OCI-LY7 (cell line): Measurements from ENCODE around the gene COQ10A. TPM values are rescaled to one million over a fixed set of nuclear protein-coding genes. Genes with fewer than 3 reads are reported as not detected.
A peak's percentile ranks its signal among the peaks of the same experiment; 100 is the strongest.

Experiments used
- BruUV-seq: library from RNA; stranded (reverse); fragments of 400-500 nt; replicated peaks from 2 replicates; lab custom pipeline; 2021; lab: Mats Ljungman, UMichigan
- CTCF ChIA-PET: fragments of 300-600 bp; sonication (Branson Sonifier 250); formaldehyde crosslinking; loops from one replicate; lab custom pipeline; 2022; ENCODE audit warnings: antibody characterized with exemption; ENCODE audit not compliant: unreplicated experiment; lab: Charles Lee
- POLR2A ChIA-PET: fragments of 300-600 bp; sonication (Branson Sonifier 250); formaldehyde crosslinking; loops from one replicate; lab custom pipeline; 2022; ENCODE audit warnings: antibody characterized with exemption; lab: Charles Lee
- DNase-seq: peaks from one replicate; pipeline ENCODE4 v3.0.0-alpha.2; 2015; ENCODE audit warnings: low spot score
- H2AFZ ChIP-seq: fragments of 200-600 bp; sonication (generic), shearing (Covaris generic); 2 replicates; pipeline ENCODE4 v1.6.1; 2014; ENCODE audit warnings: mild to moderate bottlenecking, antibody characterized with exemption, low read length, moderate library complexity
- H3K27ac ChIP-seq: fragments of 200-600 bp; sonication (generic); 2 replicates; pipeline ENCODE4 v1.5.1; 2014; ENCODE audit warnings: mixed run types, low read depth, mild to moderate bottlenecking, moderate library complexity, low read length, inconsistent platforms; ENCODE audit not compliant: poor library complexity, severe bottlenecking
- H3K36me3 ChIP-seq: fragments of 200-600 bp; sonication (generic); 2 replicates; pipeline ENCODE4 v1.6.1; 2014; ENCODE audit warnings: mild to moderate bottlenecking, antibody characterized with exemption, low read length, moderate library complexity, mixed read lengths; ENCODE audit not compliant: insufficient read depth
- H3K4me1 ChIP-seq: fragments of 200-600 bp; sonication (generic); 2 replicates; pipeline ENCODE4 v1.5.1; 2014; ENCODE audit warnings: mild to moderate bottlenecking, low read length; ENCODE audit not compliant: insufficient read depth, poor library complexity, severe bottlenecking
- H3K4me2 ChIP-seq: fragments of 200-600 bp; sonication (generic); 2 replicates; pipeline ENCODE4 v1.6.1; 2014; ENCODE audit warnings: mild to moderate bottlenecking, low read length
- H3K4me3 ChIP-seq: fragments of 200-600 bp; sonication (generic); 2 replicates; pipeline ENCODE4 v1.5.1; 2014; ENCODE audit warnings: mild to moderate bottlenecking, low read depth, low read length; ENCODE audit not compliant: poor library complexity, severe bottlenecking
- H3K79me2 ChIP-seq: fragments of 200-600 bp; sonication (generic); 2 replicates; pipeline ENCODE4 v1.6.1; 2016; ENCODE audit warnings: low read depth, mild to moderate bottlenecking, low read length, moderate library complexity, mixed read lengths; ENCODE audit not compliant: insufficient read depth
- H3K9me2 ChIP-seq: fragments of 200-600 bp; sonication (generic); 2 replicates; pipeline ENCODE4 v1.6.1; 2016; ENCODE audit warnings: mild to moderate bottlenecking, low read length, mixed read lengths; ENCODE audit not compliant: insufficient read depth
- H3K9me3 ChIP-seq: fragments of 200-600 bp; sonication (generic); 2 replicates; pipeline ENCODE4 v1.6.1; 2014; ENCODE audit warnings: mild to moderate bottlenecking, mixed run types, low read length, mixed read lengths
- H4K20me1 ChIP-seq: fragments of 200-600 bp; sonication (generic); 2 replicates; pipeline ENCODE4 v1.6.1; 2014; ENCODE audit warnings: mild to moderate bottlenecking, antibody characterized with exemption, low read length, moderate library complexity, mixed read lengths; ENCODE audit not compliant: insufficient read depth
- CTCF ChIP-seq: fragments of 200-600 bp; sonication (generic); conservative IDR thresholded peaks from 2 replicates; pipeline ENCODE4 v1.5.1; 2014; ENCODE audit warnings: mild to moderate bottlenecking, antibody characterized with exemption, low read length, moderate library complexity, mixed read lengths
- EZH2phosphoT487 ChIP-seq: fragments of 200-600 bp; sonication (generic); IDR thresholded peaks from 2 replicates; pipeline ENCODE4 v1.6.1; 2018; ENCODE audit warnings: low read depth, borderline replicate concordance, mild to moderate bottlenecking, mixed run types, antibody characterized with exemption, low read length, moderate library complexity, mixed read lengths
- intact Hi-C: fragments of 100-400 bp; cut with micrococcal nuclease; formaldehyde crosslinking; loops from one replicate; pipeline ENCODE4 v1.10.0; 2022; ENCODE audit not compliant: unreplicated experiment
- total RNA-seq, 2 experiments: library from RNA; depleted of rRNA in 1 of 2; stranded (reverse); fragments of >200 nt in 1 of 2; shearing (Covaris generic) in 1 of 2; gene quantifications; 2 replicates each; pipeline ENCODE4 v1.2.3, GENCODE V29; 2014 to 2022

The COQ10A gene
- total RNA-seq, 2 experiments from 2014 or later, result 20.6 to 22.1 TPM

GRCh38 chr12:56288705-56289387, 22.1 kb downstream of the COQ10A start:
- no peak overlapping the region for H3K27ac ChIP-seq
- H3K9me3 ChIP-seq, result no peaks in the 10 kb centered on the region
- DNase-seq, result no peak
- BruUV-seq, result no TSS peak
- no peak for TF ChIP-seq EZH2phosphoT487
- no peak for TF ChIP-seq CTCF
- H3K4me3 ChIP-seq, result no peak overlapping the region
- ChIA-PET CTCF (no interaction called here), POLR2A (interaction anchor here (0.6 to 0.7 kb wide), 2 partner anchors 15 to 19 kb away, joined by 3 to 4 read pairs; no protein-coding TSS in a partner anchor)
- H3K36me3 ChIP-seq, result peaks cover 87% of the 10 kb centered on the region
- H3K4me2 ChIP-seq, result no peak overlapping the region
- intact Hi-C loops, result no loop called here
- peaks cover 6% of the 10 kb centered on the region for H3K4me1 ChIP-seq
- peaks cover 67% of the 10 kb centered on the region for H3K79me2 ChIP-seq
- H3K9me2 ChIP-seq, result no peaks in the 10 kb centered on the region
- H2AFZ ChIP-seq, result no peak overlapping the region
- no peaks in the 10 kb centered on the region for H4K20me1 ChIP-seq

GRCh38 chr12:56293795-56294194, 27.1 kb downstream of the COQ10A start:
- no peak for TF ChIP-seq EZH2phosphoT487
- no peak for TF ChIP-seq CTCF
- H3K27ac ChIP-seq, result no peak overlapping the region
- H3K9me3 ChIP-seq, result no peaks in the 10 kb centered on the region
- peaks cover 86% of the 10 kb centered on the region for H3K36me3 ChIP-seq
- no peak overlapping the region for H3K4me2 ChIP-seq
- H2AFZ ChIP-seq, result no peak overlapping the region
- POLR2A ChIA-PET, result no interaction called here
- no TSS peak for BruUV-seq
- no peak overlapping the region for H3K4me3 ChIP-seq
- H3K9me2 ChIP-seq, result no peaks in the 10 kb centered on the region
- DNase-seq, result no peak
- 0 out of 2 replicates have a peak, but pooled peaks cover 6% of the 10 kb centered on the region for H4K20me1 ChIP-seq
- CTCF ChIA-PET, result no interaction called here
- intact Hi-C loops, result no loop called here
- peaks cover 35% of the 10 kb centered on the region for H3K4me1 ChIP-seq
- peaks cover 93% of the 10 kb centered on the region for H3K79me2 ChIP-seq

GRCh38 chr12:56296295-56296694, 29.6 kb downstream of the COQ10A start:
- ChIA-PET CTCF (no interaction called here), POLR2A (no interaction called here)
- H3K79me2 ChIP-seq, result peaks cover 89% of the 10 kb centered on the region
- intact Hi-C loops, result no loop called here
- peaks cover 69% of the 10 kb centered on the region for H3K36me3 ChIP-seq
- H3K9me2 ChIP-seq, result no peaks in the 10 kb centered on the region
- no peaks in the 10 kb centered on the region for H3K9me3 ChIP-seq
- H3K4me3 ChIP-seq, result peak overlapping the region; percentile 6
- BruUV-seq, result no TSS peak
- peak overlapping the region; percentile 99 for H3K4me2 ChIP-seq
- TF ChIP-seq EZH2phosphoT487 (no peak), CTCF (no peak)
- no peak for DNase-seq
- peaks cover 47% of the 10 kb centered on the region for H3K4me1 ChIP-seq
- peak overlapping the region; percentile 17 for H3K27ac ChIP-seq
- H4K20me1 ChIP-seq, result 0 out of 2 replicates have a peak, but pooled peaks cover 11% of the 10 kb centered on the region
- H2AFZ ChIP-seq, result no peak overlapping the region
